ENCODE data around the gene SPPL2B.
A peak's percentile ranks its signal among the peaks of the same experiment; 100 is the strongest.

Gene SPPL2B

GRCh38 chr19:2333807-2334211 is 5.3 kb downstream of the SPPL2B start:
- H3K27me3 Mint-ChIP-seq = peaks cover 2% of the 10 kb centered on the region
- no peak overlapping the region for H3K4me3 Mint-ChIP-seq
- H3K27ac Mint-ChIP-seq = peak overlapping the region; percentile 47
- intact Hi-C loops (cut with micrococcal nuclease) = no loop called here
- H3K9me3 Mint-ChIP-seq = no peaks in the 10 kb centered on the region
- peaks cover 63% of the 10 kb centered on the region for H3K4me1 Mint-ChIP-seq (ENCODE audit: low read depth)
- peaks cover 37% of the 10 kb centered on the region for H3K36me3 Mint-ChIP-seq (ENCODE audit: low read depth)

GRCh38 chr19:2334426-2334825 is 5.9 kb downstream of the SPPL2B start:
- intact Hi-C loops (cut with micrococcal nuclease) = no loop called here
- H3K27me3 Mint-ChIP-seq = peaks cover 2% of the 10 kb centered on the region
- peaks cover 56% of the 10 kb centered on the region for H3K4me1 Mint-ChIP-seq (ENCODE audit: low read depth)
- no peak overlapping the region for H3K4me3 Mint-ChIP-seq
- H3K27ac Mint-ChIP-seq = no peak overlapping the region
- H3K9me3 Mint-ChIP-seq = no peaks in the 10 kb centered on the region
- peaks cover 44% of the 10 kb centered on the region for H3K36me3 Mint-ChIP-seq (ENCODE audit: low read depth)

GRCh38 chr19:2334986-2335846 is 6.7 kb downstream of the SPPL2B start:
- peaks cover 49% of the 10 kb centered on the region for H3K4me1 Mint-ChIP-seq (ENCODE audit: low read depth)
- no peaks in the 10 kb centered on the region for H3K9me3 Mint-ChIP-seq
- intact Hi-C loops (cut with micrococcal nuclease) = no loop called here
- peaks cover 52% of the 10 kb centered on the region for H3K36me3 Mint-ChIP-seq (ENCODE audit: low read depth)
- H3K27me3 Mint-ChIP-seq = peaks cover 2% of the 10 kb centered on the region
- H3K4me3 Mint-ChIP-seq = no peak overlapping the region
- H3K27ac Mint-ChIP-seq = no peak overlapping the region

- H3K27ac Mint-ChIP-seq = no peak overlapping the region
- peaks cover 42% of the 10 kb centered on the region for H3K4me1 Mint-ChIP-seq (ENCODE audit: low read depth)
- H3K36me3 Mint-ChIP-seq (ENCODE audit: low read depth) = peaks cover 58% of the 10 kb centered on the region
- H3K4me3 Mint-ChIP-seq = no peak overlapping the region
- H3K27me3 Mint-ChIP-seq = peaks cover 2% of the 10 kb centered on the region
- intact Hi-C loops (cut with micrococcal nuclease) = no loop called here
- H3K9me3 Mint-ChIP-seq = no peaks in the 10 kb centered on the region
Observed at GRCh38 chr19:2335848-2336247, 7.4 kb downstream of the SPPL2B start.

- Mint-ChIP-seq H3K27ac (no peak overlapping the region), H3K9me3 (no peaks in the 10 kb centered on the region), H3K27me3 (peaks cover 2% of the 10 kb centered on the region), H3K4me1 (ENCODE audit: low read depth) (peaks cover 35% of the 10 kb centered on the region), H3K4me3 (no peak overlapping the region), H3K36me3 (ENCODE audit: low read depth) (peaks cover 67% of the 10 kb centered on the region)
- intact Hi-C loops (cut with micrococcal nuclease) = no loop called here
Observed at GRCh38 chr19:2336528-2337328, 8.2 kb downstream of the SPPL2B start.

GRCh38 chr19:2337329-2337707 is 8.8 kb downstream of the SPPL2B start:
- intact Hi-C loops (cut with micrococcal nuclease) = no loop called here
- peaks cover 29% of the 10 kb centered on the region for H3K4me1 Mint-ChIP-seq (ENCODE audit: low read depth)
- H3K9me3 Mint-ChIP-seq = no peaks in the 10 kb centered on the region
- H3K4me3 Mint-ChIP-seq = no peak overlapping the region
- peaks cover 71% of the 10 kb centered on the region for H3K36me3 Mint-ChIP-seq (ENCODE audit: low read depth)
- H3K27ac Mint-ChIP-seq = no peak overlapping the region
- H3K27me3 Mint-ChIP-seq = no peaks in the 10 kb centered on the region

GRCh38 chr19:2338055-2338615 is 9.7 kb downstream of the SPPL2B start:
- Mint-ChIP-seq H3K4me1 (ENCODE audit: low read depth) (peaks cover 21% of the 10 kb centered on the region), H3K36me3 (ENCODE audit: low read depth) (peaks cover 79% of the 10 kb centered on the region), H3K9me3 (no peaks in the 10 kb centered on the region), H3K27ac (no peak overlapping the region), H3K27me3 (no peaks in the 10 kb centered on the region), H3K4me3 (no peak overlapping the region)
- intact Hi-C loops (cut with micrococcal nuclease) = no loop called here

- Mint-ChIP-seq H3K36me3 (ENCODE audit: low read depth) (peaks cover 84% of the 10 kb centered on the region), H3K9me3 (no peaks in the 10 kb centered on the region), H3K27me3 (no peaks in the 10 kb centered on the region), H3K4me1 (ENCODE audit: low read depth) (peaks cover 12% of the 10 kb centered on the region), H3K4me3 (no peak overlapping the region), H3K27ac (no peak overlapping the region)
- intact Hi-C loops (cut with micrococcal nuclease) = no loop called here
Observed at GRCh38 chr19:2338751-2339643, 10.5 kb downstream of the SPPL2B start.

- H3K27me3 Mint-ChIP-seq = no peaks in the 10 kb centered on the region
Observed at GRCh38 chr19:2339644-2340310, 11.3 kb downstream of the SPPL2B start.

GRCh38 chr19:2340496-2341243 is 12.2 kb downstream of the SPPL2B start:
- H3K4me3 Mint-ChIP-seq = no peak overlapping the region
- no peaks in the 10 kb centered on the region for H3K9me3 Mint-ChIP-seq
- H3K4me1 Mint-ChIP-seq (ENCODE audit: low read depth) = peaks cover 10% of the 10 kb centered on the region
- H3K36me3 Mint-ChIP-seq (ENCODE audit: low read depth) = peaks cover 84% of the 10 kb centered on the region
- no peaks in the 10 kb centered on the region for H3K27me3 Mint-ChIP-seq
- intact Hi-C loops (cut with micrococcal nuclease) = no loop called here
- H3K27ac Mint-ChIP-seq = no peak overlapping the region

More at GRCh38 chr19:2339644-2340310, 11.3 kb downstream of the SPPL2B start:
- no peak overlapping the region for H3K27ac Mint-ChIP-seq
- peaks cover 86% of the 10 kb centered on the region for H3K36me3 Mint-ChIP-seq (ENCODE audit: low read depth)
- H3K4me3 Mint-ChIP-seq = no peak overlapping the region
- H3K4me1 Mint-ChIP-seq (ENCODE audit: low read depth) = peaks cover 8% of the 10 kb centered on the region
- intact Hi-C loops (cut with micrococcal nuclease) = no loop called here
- H3K9me3 Mint-ChIP-seq = no peaks in the 10 kb centered on the region

GRCh38 chr19:2341244-2341751 is 12.8 kb downstream of the SPPL2B start:
- Mint-ChIP-seq H3K9me3 (no peaks in the 10 kb centered on the region), H3K36me3 (ENCODE audit: low read depth) (peaks cover 85% of the 10 kb centered on the region), H3K4me3 (no peak overlapping the region), H3K4me1 (ENCODE audit: low read depth) (peaks cover 8% of the 10 kb centered on the region), H3K27ac (no peak overlapping the region), H3K27me3 (no peaks in the 10 kb centered on the region)
- intact Hi-C loops (cut with micrococcal nuclease) = no loop called here

GRCh38 chr19:2341982-2342381 is 13.5 kb downstream of the SPPL2B start:
- H3K4me1 Mint-ChIP-seq (ENCODE audit: low read depth) = peaks cover 7% of the 10 kb centered on the region
- H3K27ac Mint-ChIP-seq = no peak overlapping the region
- intact Hi-C loops (cut with micrococcal nuclease) = no loop called here
- no peak overlapping the region for H3K4me3 Mint-ChIP-seq
- no peaks in the 10 kb centered on the region for H3K9me3 Mint-ChIP-seq
- H3K36me3 Mint-ChIP-seq (ENCODE audit: low read depth) = peaks cover 83% of the 10 kb centered on the region
- no peaks in the 10 kb centered on the region for H3K27me3 Mint-ChIP-seq

All from dendritic cell treated with granulocyte-macrophage colony-stimulating factor and Interleukin-4, amounts not matched to agents 40 ng/mL and 50 ng/mL, for 4 days (primary cell).